ENCODE data around the gene VPS51. TPM values are rescaled to one million over a fixed set of nuclear protein-coding genes. Genes with fewer than 3 reads are reported as not detected.

Gene VPS51
- total and polyA plus RNA-seq, 2 of the 13 experiments (the other 11 are each of a cell fraction or from before 2014, with no cell fraction given) = 76.3 to 90.6 TPM

GRCh38 chr11:65121865-65122696 lies 26.1 kb downstream of the VPS51 start, which contains the start of the genes FAU and MRPL49 (continued):
- TF ChIP-seq TBX2 (CRISPR knock-in tag; IDR thresholded peaks at IDR 0.05; ENCODE audit: borderline replicate concordance) = peak; percentile 82
- TF ChIP-seq ZBTB2 (CRISPR knock-in tag; IDR thresholded peaks at IDR 0.05; ENCODE audit: low read depth) = peak; percentile 83
- TF ChIP-seq GATAD2A (CRISPR knock-in tag; IDR thresholded peaks at IDR 0.05) = no peak
- peak; percentile 48; the same call in 1 of the 2 replicates for TF ChIP-seq ZNF160 (CRISPR knock-in tag; IDR thresholded peaks at IDR 0.05)
- peak; percentile 8; the same call in 1 of the 2 replicates for TF ChIP-seq ZFP37 (CRISPR knock-in tag; IDR thresholded peaks at IDR 0.05; ENCODE audit: borderline replicate concordance)
- 0 out of 2 replicates have a peak, but pooled peaks have one; percentile 7 for TF ChIP-seq ZNF503 (CRISPR knock-in tag; IDR thresholded peaks at IDR 0.05)
- no peak for TF ChIP-seq ZNF496 (CRISPR knock-in tag; IDR thresholded peaks at IDR 0.05; ENCODE audit: insufficient replicate concordance)
- TF ChIP-seq ZNF737 (CRISPR knock-in tag; IDR thresholded peaks at IDR 0.05; ENCODE audit: borderline replicate concordance) = peak; percentile 59; the same call in 1 of the 2 replicates
- no peak; the same call in none of the 2 replicates for TF ChIP-seq PITX1 (CRISPR knock-in tag; IDR thresholded peaks at IDR 0.05)
- peak; percentile 94 for TF ChIP-seq YEATS2 (CRISPR knock-in tag; IDR thresholded peaks at IDR 0.05; ENCODE audit: borderline replicate concordance)
- TF ChIP-seq NFAT5 (CRISPR knock-in tag; IDR thresholded peaks at IDR 0.05) = no peak
- TF ChIP-seq ZBTB39 (CRISPR knock-in tag; IDR thresholded peaks at IDR 0.05) = no peak
- peak; percentile 99 for TF ChIP-seq TAF1 (CRISPR knock-in tag; IDR thresholded peaks at IDR 0.05)
- TF ChIP-seq ZNF83 (CRISPR knock-in tag; IDR thresholded peaks at IDR 0.05; ENCODE audit: borderline replicate concordance) = 0 out of 2 replicates have a peak, but pooled peaks have one; percentile 68
